Urothelium cell line (cell line): ENCODE data around the gene CD44.

Experiments
- DNase-seq: peaks from one replicate; pipeline ENCODE4 v3.0.0; 2011; ENCODE audit warnings: low spot score, mixed read lengths
- FAIRE-seq: peaks from 2 replicates; lab custom pipeline; 2011; peaks lifted over from hg19 to GRCh38; lab: Jason Lieb, UNC

Gene CD44

DNA sequence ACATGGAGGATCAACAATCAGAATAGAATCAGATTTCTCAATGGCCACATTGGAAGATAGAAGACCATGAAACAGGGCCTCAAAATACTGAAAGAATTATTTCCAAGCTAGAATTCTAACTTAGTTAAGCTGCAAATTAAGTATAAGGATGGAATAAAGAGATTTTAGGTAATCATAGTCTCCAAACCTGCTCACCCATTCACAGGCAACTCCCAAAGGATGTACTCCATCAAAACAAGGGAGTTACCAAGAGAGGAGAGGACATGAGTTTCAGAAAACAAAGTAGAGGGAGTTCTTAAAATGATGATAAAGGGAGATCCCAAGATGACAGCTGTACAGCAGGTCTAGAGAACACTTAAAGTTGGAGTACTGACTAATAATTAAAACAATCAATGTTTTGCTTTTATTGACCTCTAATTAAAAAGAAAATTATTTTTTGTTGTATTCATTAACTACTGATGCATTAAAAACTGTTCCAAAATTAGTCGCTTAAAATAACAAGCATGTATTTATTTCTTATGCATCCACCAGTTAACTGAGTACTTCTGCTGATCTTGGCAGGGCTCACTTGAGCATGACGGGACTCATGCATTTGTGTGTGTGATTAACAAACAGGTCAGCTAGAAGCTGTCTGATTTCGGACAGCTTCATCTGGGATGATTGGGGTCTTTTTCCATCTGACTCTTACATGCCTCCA is 95.6 kb downstream of the CD44 start:
- DNase-seq (no peak), FAIRE-seq (no peak)

DNA sequence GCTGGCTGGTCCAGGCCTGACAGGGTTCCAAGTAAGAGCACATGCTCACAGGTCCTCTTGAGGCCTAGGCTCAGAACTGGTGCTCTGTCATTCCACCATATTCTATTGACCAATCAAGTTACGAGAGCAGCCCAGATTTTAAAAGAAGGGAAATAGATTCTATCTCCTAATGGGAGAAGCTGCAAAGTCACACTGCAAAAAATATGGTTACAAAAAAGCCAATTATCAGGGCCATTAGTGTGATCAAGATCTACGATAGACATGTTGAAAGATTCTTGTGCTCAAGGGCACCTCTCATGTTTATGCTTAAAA is 96.1 kb downstream of the CD44 start:
- no peak for FAIRE-seq
- DNase-seq, result no peak

GRCh38 chr11:35235498-35235897 is 96.5 kb downstream of the CD44 start:
- DNase-seq (no peak), FAIRE-seq (no peak)

- peak; percentile 74 for DNase-seq
- no peak for FAIRE-seq
Measured at GRCh38 chr11:35235936-35236666, 97.1 kb downstream of the CD44 start.

DNA sequence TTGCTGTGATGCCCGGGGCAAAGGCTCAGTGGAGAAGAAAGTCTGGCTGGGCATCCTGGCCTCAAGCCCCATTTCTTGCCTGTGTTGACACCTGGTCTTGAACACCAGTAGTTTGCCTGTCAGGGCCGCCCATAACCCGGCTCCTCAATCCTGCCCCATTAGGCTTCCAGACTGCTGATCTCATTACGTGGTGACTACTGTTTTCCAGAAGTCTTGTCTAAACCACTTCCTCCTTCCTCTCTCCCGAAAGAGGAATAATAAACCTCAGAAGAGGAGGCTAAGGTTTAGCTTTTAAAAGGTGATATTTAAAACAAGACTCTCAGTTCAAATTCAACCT is 97.7 kb downstream of the CD44 start:
- peak; percentile 54 for DNase-seq
- no peak for FAIRE-seq

GRCh38 chr11:35237351-35237750 is 98.4 kb downstream of the CD44 start:
- no peak for DNase-seq
- FAIRE-seq, result no peak

DNA sequence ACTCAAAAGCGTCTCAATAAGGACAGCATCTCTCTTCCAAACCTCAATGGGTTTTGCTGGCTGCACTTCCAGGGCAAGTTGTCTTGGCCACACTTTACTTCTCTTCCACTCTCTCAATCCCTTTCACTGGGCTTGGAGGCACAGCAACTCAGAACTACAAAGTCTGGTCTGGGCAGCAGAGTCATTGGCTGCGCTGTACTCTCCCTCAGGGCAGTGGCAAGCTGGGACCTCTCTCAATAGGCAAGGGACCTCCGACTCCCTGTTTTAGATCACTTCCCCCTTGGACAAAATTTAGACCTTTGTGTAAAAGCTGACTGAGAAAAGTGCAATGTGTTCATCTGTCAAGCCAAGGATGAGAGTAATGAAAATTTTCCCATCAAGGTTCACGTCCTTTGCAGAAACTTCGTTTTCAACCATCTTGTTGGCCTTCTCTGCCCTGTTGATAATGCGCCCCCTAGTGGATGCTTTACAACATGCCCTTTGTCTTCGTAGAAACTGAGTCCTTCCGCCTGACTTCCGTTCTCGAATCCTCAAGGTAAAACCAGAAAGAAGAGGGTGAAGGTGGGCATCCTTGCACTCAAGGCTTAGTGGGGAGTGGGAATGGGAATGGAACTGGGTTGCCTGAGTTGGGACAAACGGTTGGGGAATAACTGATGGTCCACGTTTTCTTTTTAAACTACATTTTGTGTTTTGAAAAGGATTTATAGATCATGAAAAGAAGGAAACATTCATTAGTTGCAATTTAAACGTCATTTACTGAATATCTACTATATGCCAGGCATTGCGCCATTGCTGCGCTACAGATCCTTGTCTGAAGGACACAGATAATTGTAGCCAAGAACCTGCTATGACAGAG is 99.1 kb downstream of the CD44 start:
- DNase-seq, result peak; percentile 38
- no peak for FAIRE-seq

DNA sequence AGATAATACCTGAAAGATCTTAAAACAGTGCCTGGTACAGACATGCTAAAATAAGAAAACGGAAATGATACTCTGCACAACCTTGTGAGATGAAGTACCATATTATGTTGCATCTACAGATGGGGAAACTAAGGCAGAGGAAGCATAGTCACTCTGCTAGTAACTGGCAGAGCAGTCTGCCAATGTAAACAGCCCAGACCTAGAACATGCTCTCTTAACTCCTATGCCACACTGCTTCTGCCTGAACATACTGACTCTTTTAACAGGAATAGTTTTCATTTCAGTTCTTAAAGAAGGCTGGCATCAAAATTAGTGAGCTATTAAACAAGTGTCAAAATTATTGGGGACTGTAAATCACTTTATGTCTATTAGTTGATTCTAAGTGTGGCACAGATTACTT is 99.9 kb downstream of the CD44 start:
- DNase-seq (no peak), FAIRE-seq (no peak)

- DNase-seq (no peak), FAIRE-seq (no peak)
Measured at GRCh38 chr11:35239471-35240075, 100.6 kb downstream of the CD44 start.

DNA sequence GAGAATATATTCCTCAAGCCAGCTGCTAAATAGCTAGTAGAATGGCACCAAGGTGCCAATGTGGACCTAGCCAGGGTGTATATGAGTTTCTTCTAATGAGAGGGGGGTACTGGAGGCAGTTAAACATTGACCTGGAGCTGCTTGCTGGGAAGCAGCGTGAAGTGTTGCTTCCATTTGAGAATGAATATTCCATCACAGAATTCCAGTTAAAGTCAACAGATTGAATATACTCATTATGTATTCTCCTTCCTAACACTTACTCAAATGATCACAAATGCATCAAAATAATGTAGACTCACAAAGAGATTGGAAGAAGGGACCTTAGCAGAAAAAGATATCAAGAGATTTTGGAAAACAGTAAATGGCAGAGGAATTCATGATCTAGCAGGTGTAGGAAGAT is 102.1 kb downstream of the CD44 start:
- DNase-seq, result no peak
- no peak for FAIRE-seq

- FAIRE-seq, result no peak
- DNase-seq, result no peak
Measured at GRCh38 chr11:35241531-35241930, 102.6 kb downstream of the CD44 start.

DNA sequence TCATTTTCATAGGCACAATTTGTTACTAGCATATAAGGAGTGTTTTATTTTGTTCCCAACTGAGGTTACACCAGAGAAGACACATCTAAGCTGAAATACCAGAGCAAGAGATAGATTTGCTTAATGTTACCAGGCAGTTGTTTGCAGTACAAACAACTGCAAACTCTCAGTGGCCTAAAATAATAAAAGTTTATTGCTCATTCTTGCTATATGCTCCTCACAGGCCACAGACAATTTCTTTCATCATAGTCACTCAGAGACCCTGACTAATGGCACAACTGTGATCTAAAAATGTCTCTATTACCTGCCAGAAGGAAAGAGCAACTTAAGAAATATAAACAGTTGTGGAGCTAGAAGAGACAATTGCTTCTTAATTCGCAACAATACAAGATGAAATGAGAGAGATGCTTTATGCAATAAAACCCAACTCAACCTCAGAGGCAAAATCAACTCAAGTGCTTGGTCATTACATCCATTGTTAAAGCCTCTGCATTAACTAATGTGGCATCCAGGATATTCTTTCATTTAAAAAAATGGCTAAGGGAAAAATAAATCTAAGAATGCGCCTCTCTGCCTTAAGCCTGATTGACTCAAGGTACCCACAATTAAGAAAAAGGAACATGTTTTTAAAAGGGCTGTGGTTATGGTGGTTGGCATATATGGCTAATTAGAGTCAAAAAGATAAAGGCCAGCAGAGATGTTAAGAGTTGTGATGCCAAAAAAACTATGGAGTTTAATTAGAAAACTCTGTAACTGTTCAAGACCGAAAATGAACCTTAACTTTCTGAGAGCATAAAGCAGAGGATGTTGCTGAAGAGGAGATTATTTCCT is 103.7 kb downstream of the CD44 start:
- FAIRE-seq (no peak), DNase-seq (no peak)

DNA sequence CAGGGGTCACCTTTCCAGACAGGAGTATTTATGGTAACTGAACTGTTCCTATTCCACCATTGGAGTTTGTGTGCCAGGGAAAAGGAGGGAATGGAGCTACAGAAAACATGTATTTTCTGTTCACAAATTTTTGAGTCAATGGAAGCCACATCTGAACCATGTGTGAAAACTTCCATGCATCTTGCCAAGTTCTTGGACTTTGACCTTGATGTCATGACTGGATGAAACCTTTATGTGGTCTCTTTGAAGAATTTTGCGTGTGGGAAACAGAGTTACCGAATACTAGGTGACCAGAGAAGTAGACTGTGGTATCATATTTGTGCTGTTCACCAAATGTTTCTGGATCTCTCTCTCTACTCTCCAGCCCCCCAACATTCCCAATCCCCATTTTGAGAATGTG is 104.8 kb downstream of the CD44 start:
- no peak for DNase-seq
- no peak for FAIRE-seq

DNA sequence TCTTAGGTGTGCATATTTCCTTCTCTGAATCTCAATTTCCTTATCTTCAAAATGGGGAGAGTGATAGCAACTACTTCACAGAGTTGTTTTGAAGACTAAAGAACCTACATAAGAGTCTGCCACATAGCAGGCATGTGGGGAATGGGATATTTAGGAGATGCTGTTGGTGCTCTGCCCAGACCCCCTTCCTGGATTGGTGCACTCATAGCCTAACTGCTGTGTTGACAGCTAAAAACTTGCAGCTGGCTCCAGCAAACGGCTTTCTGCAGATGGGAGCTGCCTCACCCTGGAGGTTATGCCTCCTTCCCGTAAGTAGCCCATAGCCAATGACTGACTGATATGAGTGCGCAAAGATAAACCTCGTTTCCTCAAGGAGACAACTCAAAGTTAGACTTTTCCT is 106.1 kb downstream of the CD44 start:
- DNase-seq, result no peak
- no peak for FAIRE-seq

- DNase-seq (no peak), FAIRE-seq (no peak)
Measured at GRCh38 chr11:35245786-35246185, 106.8 kb downstream of the CD44 start.

DNA sequence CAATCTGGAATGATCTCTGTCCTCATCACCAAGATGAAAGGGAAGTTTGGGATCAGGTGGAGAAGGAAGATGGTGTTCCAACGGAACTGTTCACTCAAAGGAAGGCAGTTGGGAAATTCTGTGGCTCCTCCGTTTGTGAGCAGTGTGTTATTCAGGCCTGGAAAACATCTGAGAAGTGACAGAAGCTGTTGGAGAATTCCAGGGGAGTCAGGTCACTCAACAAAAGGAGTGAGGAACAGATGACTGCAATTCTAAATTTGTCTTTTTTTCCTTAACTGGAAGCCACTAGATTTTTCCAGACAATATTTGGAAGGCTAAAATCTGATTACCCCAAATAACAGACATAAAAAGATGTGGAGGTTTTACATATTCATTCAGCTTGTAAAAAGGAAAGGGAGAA is 107.8 kb downstream of the CD44 start:
- FAIRE-seq (no peak), DNase-seq (no peak)

- DNase-seq (no peak), FAIRE-seq (no peak)
Measured at GRCh38 chr11:35247428-35247827, 108.5 kb downstream of the CD44 start.

DNA sequence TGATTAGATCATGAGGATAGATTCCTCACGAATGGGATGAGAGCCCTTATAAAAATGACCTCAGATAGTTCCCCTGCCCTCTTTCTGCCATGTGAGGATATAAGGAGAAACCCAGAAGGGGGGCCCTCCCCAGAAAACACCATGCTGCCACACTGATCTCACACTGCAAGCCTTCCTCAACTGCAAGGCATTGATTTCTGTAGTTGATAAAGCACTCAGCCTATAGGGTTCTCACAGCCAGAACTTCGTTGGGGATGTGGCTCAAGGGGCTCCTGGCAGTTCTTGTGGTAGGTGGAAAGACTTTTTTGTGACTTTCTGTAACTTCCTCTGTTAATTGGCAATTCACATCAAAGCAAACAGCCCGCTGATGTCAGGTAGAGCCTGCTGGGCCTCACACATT is 108.9 kb downstream of the CD44 start:
- FAIRE-seq, result no peak
- no peak for DNase-seq

DNA sequence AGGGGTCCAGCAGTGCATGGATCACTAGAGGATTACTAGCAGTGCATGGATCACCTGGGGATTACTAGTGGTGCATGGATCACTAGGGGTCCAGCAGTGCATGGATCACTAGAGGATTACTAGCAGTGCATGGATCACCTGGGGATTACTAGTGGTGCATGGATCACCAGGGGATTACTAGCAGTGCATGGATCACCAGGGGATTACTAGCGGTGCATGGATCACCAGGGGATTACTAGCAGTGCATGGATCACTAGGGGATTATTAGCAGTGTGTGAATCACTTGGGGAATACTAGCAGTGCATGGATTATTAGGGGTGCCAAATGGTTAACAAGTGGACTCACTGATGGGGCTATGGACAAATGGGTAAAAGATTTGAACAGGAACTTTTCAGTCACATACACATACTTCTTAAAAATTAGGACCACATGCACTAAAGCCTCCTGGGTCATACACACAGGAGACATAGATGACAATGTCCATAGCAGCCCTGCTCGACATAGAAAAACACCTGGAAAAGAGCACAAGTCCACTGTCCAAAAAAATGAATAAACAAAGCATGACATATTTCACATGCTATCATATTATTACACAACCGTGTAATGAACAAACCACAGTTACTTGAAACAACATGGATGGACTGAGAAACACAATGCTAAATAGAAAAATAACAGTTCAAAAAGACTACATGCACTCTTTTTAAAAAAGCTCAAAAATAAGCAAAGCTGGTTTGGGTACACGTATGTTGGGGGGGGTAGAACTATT is 109.8 kb downstream of the CD44 start:
- no peak for DNase-seq
- no peak for FAIRE-seq

GRCh38 chr11:35250192-35250591 is 111.2 kb downstream of the CD44 start:
- FAIRE-seq, result no peak
- no peak for DNase-seq
